IMR-90 (cell line): Measurements from ENCODE around the gene RARRES2. TPM values are rescaled to one million over a fixed set of nuclear protein-coding genes. Genes with fewer than 3 reads are reported as not detected.

ENCODE experiments used
- ATAC-seq: fragments of 200-7000 bp; cut with Tn5 transposase; 2 replicates; pipeline ENCODE4 v1.9.1; 2020; ENCODE audit warnings: low read depth, mild to moderate bottlenecking, moderate library complexity
- BruUV-seq: library from RNA; stranded (reverse); fragments of 400-500 nt; replicated peaks from 2 replicates; lab custom pipeline; 2021; lab: Mats Ljungman, UMichigan
- CTCF ChIA-PET: fragments of 300-600 bp; formaldehyde crosslinking; extraction: SDS; loops from one replicate; lab custom pipeline; 2021; ENCODE audit warnings: antibody characterized with exemption; lab: Yijun Ruan, JAX
- POLR2A ChIA-PET: fragments of 300-600 bp; sonication (Branson Sonifier 250); formaldehyde crosslinking; loops from one replicate; lab custom pipeline; 2022; ENCODE audit warnings: antibody characterized with exemption; ENCODE audit not compliant: unreplicated experiment; lab: Charles Lee
- DNase-seq: peaks from one replicate; pipeline ENCODE4 v3.0.0; 2013
- H2AFZ ChIP-seq: replicated peaks from 2 replicates; pipeline ENCODE3; 2013; ENCODE audit warnings: low read length, mild to moderate bottlenecking; ENCODE audit not compliant: poor library complexity
- H2AK5ac ChIP-seq: 2 replicates; pipeline ENCODE4 v1.6.1; 2013; ENCODE audit warnings: low read depth, low read length, inconsistent platforms
- H2AK9ac ChIP-seq: replicated peaks from 2 replicates; pipeline ENCODE3; 2013; ENCODE audit warnings: mild to moderate bottlenecking, low read depth, low read length, moderate library complexity; ENCODE audit not compliant: poor library complexity
- H2BK120ac ChIP-seq: 2 replicates; pipeline ENCODE4 v1.6.1; 2013; ENCODE audit warnings: low read depth, low read length, inconsistent platforms
- H2BK15ac ChIP-seq: 3 replicates; pipeline ENCODE4 v1.6.1; 2013; ENCODE audit warnings: low read depth, low read length, inconsistent platforms
- H2BK20ac ChIP-seq: 2 replicates; pipeline ENCODE4 v1.6.1; 2013; ENCODE audit warnings: low read depth, mild to moderate bottlenecking, inconsistent platforms, low read length, moderate library complexity
- H2BK5ac ChIP-seq: 2 replicates; pipeline ENCODE4 v1.6.1; 2013; ENCODE audit warnings: mild to moderate bottlenecking, low read depth, low read length, inconsistent platforms; ENCODE audit not compliant: poor library complexity, severe bottlenecking
- H3K14ac ChIP-seq: replicated peaks from 2 replicates; pipeline ENCODE4 v1.6.1; 2013; ENCODE audit warnings: low read depth, low read length, inconsistent platforms
- H3K18ac ChIP-seq: 2 replicates; pipeline ENCODE4 v1.6.1; 2013; ENCODE audit warnings: low read depth, low read length, control low read depth
- H3K23ac ChIP-seq: 2 replicates; pipeline ENCODE4 v1.6.1; 2013; ENCODE audit warnings: low read depth, low read length, inconsistent platforms
- H3K27ac ChIP-seq: 2 replicates; pipeline ENCODE4 v1.5.1; 2013; ENCODE audit warnings: mild to moderate bottlenecking, control low read depth, low read length; ENCODE audit not compliant: insufficient read depth
- H3K27me3 ChIP-seq: 2 replicates; pipeline ENCODE4 v1.6.1; 2013; ENCODE audit warnings: low read length; ENCODE audit not compliant: control insufficient read depth, insufficient read depth
- H3K36me3 ChIP-seq: 2 replicates; pipeline ENCODE4 v1.6.1; 2013; ENCODE audit warnings: low read length, mixed read lengths; ENCODE audit not compliant: control insufficient read depth, insufficient read depth
- H3K4ac ChIP-seq: 2 replicates; pipeline ENCODE4 v1.6.1; 2013; ENCODE audit warnings: low read depth, low read length, inconsistent platforms
- H3K4me1 ChIP-seq: 2 replicates; pipeline ENCODE4 v1.6.1; 2013; ENCODE audit warnings: low read length, mixed read lengths; ENCODE audit not compliant: control insufficient read depth, insufficient read depth
- H3K4me2 ChIP-seq: 2 replicates; pipeline ENCODE4 v1.6.1; 2013; ENCODE audit warnings: low read depth, mild to moderate bottlenecking, control low read depth, low read length, moderate library complexity
- H3K4me3 ChIP-seq: 2 replicates; pipeline ENCODE4 v1.5.1; 2013; ENCODE audit warnings: low read depth, mild to moderate bottlenecking, control low read depth, low read length, moderate library complexity; ENCODE audit not compliant: insufficient read depth
- H3K56ac ChIP-seq: 2 replicates; pipeline ENCODE4 v1.6.1; 2013; ENCODE audit warnings: low read length, inconsistent platforms; ENCODE audit not compliant: insufficient read depth; ENCODE audit errors: extremely low read depth
- H3K79me1 ChIP-seq, 2 experiments: 2 replicates each; pipeline ENCODE4 v1.6.1; 2013; ENCODE audit warnings: low read length in 2 of 2, inconsistent platforms in 1 of 2, low read depth in 1 of 2
- H3K9ac ChIP-seq: 2 replicates; pipeline ENCODE4 v1.6.1; 2013; ENCODE audit warnings: low read depth, low read length, control low read depth
- H3K9me1 ChIP-seq: 2 replicates; pipeline ENCODE4 v1.6.1; 2013; ENCODE audit warnings: low read length, inconsistent platforms; ENCODE audit not compliant: insufficient read depth
- H3K9me3 ChIP-seq: 2 replicates; pipeline ENCODE4 v1.6.1; 2013; ENCODE audit warnings: low read length; ENCODE audit not compliant: control insufficient read depth, insufficient read depth
- H4K20me1 ChIP-seq: 2 replicates; pipeline ENCODE4 v1.6.1; 2013; ENCODE audit warnings: low read length, inconsistent platforms; ENCODE audit not compliant: insufficient read depth
- H4K5ac ChIP-seq: 2 replicates; pipeline ENCODE4 v1.6.1; 2013; ENCODE audit warnings: mild to moderate bottlenecking, low read depth, low read length, control low read depth
- H4K8ac ChIP-seq, 2 experiments: 2 replicates each; pipeline ENCODE4 v1.6.1; 2013; ENCODE audit warnings: low read depth in 2 of 2, low read length in 2 of 2, control low read depth in 1 of 2, inconsistent platforms in 1 of 2
- H4K91ac ChIP-seq: 2 replicates; pipeline ENCODE4 v1.6.1; 2013; ENCODE audit warnings: low read depth, low read length, inconsistent platforms; ENCODE audit not compliant: insufficient read depth
- BHLHE40 ChIP-seq: fragments of 150-350 bp; IDR thresholded peaks from 2 replicates; pipeline ENCODE4 v1.6.1; 2016; ENCODE audit warnings: mild to moderate bottlenecking, low read depth, low read length
- CEBPB ChIP-seq: IDR thresholded peaks from 2 replicates; pipeline ENCODE4 v1.6.1; 2012; ENCODE audit warnings: low read depth, low read length, improper control_type of control experiment
- CHD1 ChIP-seq: IDR thresholded peaks from 2 replicates; pipeline ENCODE4 v1.6.1; 2012; ENCODE audit warnings: low read depth, low read length, improper control_type of control experiment
- FOS ChIP-seq: fragments of 150-350 bp; IDR thresholded peaks from 2 replicates; pipeline ENCODE4 v1.6.1; 2016; ENCODE audit warnings: low read depth, low read length
- NFE2L2 ChIP-seq: fragments of 150-350 bp; IDR thresholded peaks from 2 replicates; pipeline ENCODE4 v1.6.1; 2016; ENCODE audit warnings: low read depth, mild to moderate bottlenecking, low read length
- POLR2A ChIP-seq: IDR thresholded peaks from 2 replicates; pipeline ENCODE4 v1.6.1; 2012; ENCODE audit warnings: mild to moderate bottlenecking, low read depth, low read length
- RCOR1 ChIP-seq: IDR thresholded peaks from 2 replicates; pipeline ENCODE4 v1.6.1; 2012; ENCODE audit warnings: mild to moderate bottlenecking, low read length, improper control_type of control experiment; ENCODE audit not compliant: insufficient replicate concordance
- RFX5 ChIP-seq: IDR thresholded peaks from 2 replicates; pipeline ENCODE4 v1.8.0; 2012; ENCODE audit warnings: low read depth, mild to moderate bottlenecking, low read length, moderate library complexity
- SMC3 ChIP-seq: fragments of 150-350 bp; IDR thresholded peaks from 2 replicates; pipeline ENCODE4 v1.6.1; 2016; ENCODE audit warnings: low read depth, mild to moderate bottlenecking, antibody characterized with exemption, low read length, moderate library complexity
- WGBS, 2 experiments: methylation state at CpG; one replicate each; pipeline versions ENCODE4 v1.1.5 to v1.1.7; 2013; ENCODE audit warnings: missing lambda C conversion rate in 2 of 2; ENCODE audit not compliant: insufficient read length in 1 of 2; ENCODE audit errors: extremely low coverage in 2 of 2; 5-methylcytosine and 5-hydroxymethylcytosine counted together
- dilution Hi-C: fragments of 300-500 bp; cut with HindIII; formaldehyde crosslinking; loops from one replicate; pipeline ENCODE4 v1.14.3; 2018; ENCODE audit warnings: low sequenced_read_pairs; ENCODE audit not compliant: unreplicated experiment
- in situ Hi-C: fragments of 300-500 bp; cut with MboI; formaldehyde crosslinking; loops from 3 replicates; pipeline ENCODE4 v1.14.3; 2019; ENCODE audit warnings: low sequenced_read_pairs, inconsistent platforms, mixed read lengths
- intact Hi-C: fragments of 100-400 bp; cut with micrococcal nuclease; formaldehyde crosslinking; loops from 2 replicates; pipeline ENCODE4 v1.10.0; 2022
- polyA plus RNA-seq, 3 experiments: library from polyadenylated mRNA; depleted of rRNA; stranded (reverse); fragments of >200 nt; gene quantifications; 2 replicates each; pipeline ENCODE4 v1.2.3, GENCODE V29; 2012; ENCODE audit warnings: low replicate concordance in 1 of 3
- total RNA-seq: library from RNA; depleted of rRNA; stranded (reverse); fragments of >200 nt; gene quantifications from 2 replicates; pipeline ENCODE4 v1.2.3, GENCODE V29; 2012
- TF ChIP-seq, protein P1 (sequence below): fragments of 150-350 bp; IDR thresholded peaks from 2 replicates; pipeline ENCODE4 v1.6.1; 2016; ENCODE audit warnings: low read depth, mild to moderate bottlenecking, low read length, moderate library complexity, borderline replicate concordance
- TF ChIP-seq, protein P2 (sequence below): conservative IDR thresholded peaks from 2 replicates; pipeline ENCODE4 v1.5.1; 2012; ENCODE audit warnings: mild to moderate bottlenecking, low read depth, low read length, improper control_type of control experiment
- TF ChIP-seq, protein P3 (sequence below): fragments of 150-350 bp; IDR thresholded peaks from 2 replicates; pipeline ENCODE4 v1.6.1; 2017; ENCODE audit warnings: mild to moderate bottlenecking, antibody characterized with exemption, low read length, low read depth

The RARRES2 gene
- total and polyA plus RNA-seq, 2 of the 4 experiments (the other 2 are of a cell fraction): 1.6 TPM; not detected in 1

DNA sequence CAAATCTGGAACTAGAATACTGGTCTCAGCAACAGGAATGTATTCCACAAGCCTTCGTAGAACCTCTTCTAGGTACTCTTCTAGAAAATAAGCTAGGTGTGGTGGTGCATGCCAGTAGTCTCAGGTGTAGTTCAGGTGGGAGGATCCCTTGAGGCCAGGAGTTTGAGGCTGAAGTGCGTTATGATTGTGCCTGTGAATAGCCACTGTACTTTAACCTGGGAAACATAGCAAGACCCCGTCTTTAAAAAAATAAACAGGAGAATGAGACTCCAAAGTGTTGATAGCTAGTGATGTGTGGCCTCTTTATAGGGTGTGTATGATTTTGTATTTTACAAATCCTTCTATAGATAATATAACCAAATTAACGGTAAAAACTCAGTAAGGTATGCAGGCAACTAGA lies 36.2 kb upstream of the RARRES2 start:
- H2BK20ac ChIP-seq: no peak overlapping the region
- H3K79me1 ChIP-seq: peaks cover 32 to 52% of the 10 kb centered on the region in 2 experiments
- H3K14ac ChIP-seq: no peak overlapping the region
- ChIA-PET CTCF (interaction anchor here (0.7 to 1.5 kb wide), 3 partner anchors 8 to 38 kb away, joined by 3 to 4 read pairs (median 3); no protein-coding TSS in a partner anchor), POLR2A (no interaction called here)
- H2BK5ac ChIP-seq: no peak overlapping the region
- H4K8ac ChIP-seq: no peak overlapping the region
- dilution Hi-C loops (no loop called here), in situ Hi-C loops (no loop called here), intact Hi-C loops (loop anchor here (2.0 kb wide), 1 partner anchor 43 kb away; no protein-coding TSS in a partner anchor)
- H2AK5ac ChIP-seq: no peak overlapping the region
- no peak overlapping the region for H4K91ac ChIP-seq
- H3K4me1 ChIP-seq: peaks cover 9% of the 10 kb centered on the region
- no peak overlapping the region for H2BK15ac ChIP-seq
- no peak overlapping the region for H3K27ac ChIP-seq
- TF ChIP-seq CHD1 (no peak), FOS (no peak), BHLHE40 (no peak), RCOR1 (no peak), CEBPB (no peak), NFE2L2 (no peak), POLR2A (no peak), RFX5 (no peak), SMC3 (no peak)
- TF ChIP-seq, protein P1, sequence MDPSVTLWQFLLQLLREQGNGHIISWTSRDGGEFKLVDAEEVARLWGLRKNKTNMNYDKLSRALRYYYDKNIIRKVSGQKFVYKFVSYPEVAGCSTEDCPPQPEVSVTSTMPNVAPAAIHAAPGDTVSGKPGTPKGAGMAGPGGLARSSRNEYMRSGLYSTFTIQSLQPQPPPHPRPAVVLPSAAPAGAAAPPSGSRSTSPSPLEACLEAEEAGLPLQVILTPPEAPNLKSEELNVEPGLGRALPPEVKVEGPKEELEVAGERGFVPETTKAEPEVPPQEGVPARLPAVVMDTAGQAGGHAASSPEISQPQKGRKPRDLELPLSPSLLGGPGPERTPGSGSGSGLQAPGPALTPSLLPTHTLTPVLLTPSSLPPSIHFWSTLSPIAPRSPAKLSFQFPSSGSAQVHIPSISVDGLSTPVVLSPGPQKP: no peak
- TF ChIP-seq, protein P2, sequence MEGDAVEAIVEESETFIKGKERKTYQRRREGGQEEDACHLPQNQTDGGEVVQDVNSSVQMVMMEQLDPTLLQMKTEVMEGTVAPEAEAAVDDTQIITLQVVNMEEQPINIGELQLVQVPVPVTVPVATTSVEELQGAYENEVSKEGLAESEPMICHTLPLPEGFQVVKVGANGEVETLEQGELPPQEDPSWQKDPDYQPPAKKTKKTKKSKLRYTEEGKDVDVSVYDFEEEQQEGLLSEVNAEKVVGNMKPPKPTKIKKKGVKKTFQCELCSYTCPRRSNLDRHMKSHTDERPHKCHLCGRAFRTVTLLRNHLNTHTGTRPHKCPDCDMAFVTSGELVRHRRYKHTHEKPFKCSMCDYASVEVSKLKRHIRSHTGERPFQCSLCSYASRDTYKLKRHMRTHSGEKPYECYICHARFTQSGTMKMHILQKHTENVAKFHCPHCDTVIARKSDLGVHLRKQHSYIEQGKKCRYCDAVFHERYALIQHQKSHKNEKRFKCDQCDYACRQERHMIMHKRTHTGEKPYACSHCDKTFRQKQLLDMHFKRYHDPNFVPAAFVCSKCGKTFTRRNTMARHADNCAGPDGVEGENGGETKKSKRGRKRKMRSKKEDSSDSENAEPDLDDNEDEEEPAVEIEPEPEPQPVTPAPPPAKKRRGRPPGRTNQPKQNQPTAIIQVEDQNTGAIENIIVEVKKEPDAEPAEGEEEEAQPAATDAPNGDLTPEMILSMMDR: no peak
- TF ChIP-seq, protein P3, sequence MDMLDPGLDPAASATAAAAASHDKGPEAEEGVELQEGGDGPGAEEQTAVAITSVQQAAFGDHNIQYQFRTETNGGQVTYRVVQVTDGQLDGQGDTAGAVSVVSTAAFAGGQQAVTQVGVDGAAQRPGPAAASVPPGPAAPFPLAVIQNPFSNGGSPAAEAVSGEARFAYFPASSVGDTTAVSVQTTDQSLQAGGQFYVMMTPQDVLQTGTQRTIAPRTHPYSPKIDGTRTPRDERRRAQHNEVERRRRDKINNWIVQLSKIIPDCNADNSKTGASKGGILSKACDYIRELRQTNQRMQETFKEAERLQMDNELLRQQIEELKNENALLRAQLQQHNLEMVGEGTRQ: no peak
- no peak overlapping the region for H2AFZ ChIP-seq
- peaks cover 18% of the 10 kb centered on the region for H3K36me3 ChIP-seq
- no peak overlapping the region for H3K56ac ChIP-seq
- peaks cover 14% of the 10 kb centered on the region; the same call in 1 of the 2 replicates for H3K9me1 ChIP-seq
- DNase-seq (no peak), ATAC-seq (no peak)
- BruUV-seq: no TSS peak
- H3K4ac ChIP-seq: no peak overlapping the region
- no peak overlapping the region for H3K9ac ChIP-seq
- H2AK9ac ChIP-seq: no peak overlapping the region
- no peak overlapping the region for H3K23ac ChIP-seq
- H3K9me3 ChIP-seq: no peaks in the 10 kb centered on the region
- H4K20me1 ChIP-seq: peaks cover 3% of the 10 kb centered on the region
- WGBS, 2 experiments: no CpG with 5 or more reads among the region's 4 CpGs
- no peak overlapping the region for H3K18ac ChIP-seq
- no peak overlapping the region for H3K4me3 ChIP-seq
- H2BK120ac ChIP-seq: no peak overlapping the region
- H3K27me3 ChIP-seq: no peaks in the 10 kb centered on the region
- no peak overlapping the region for H3K4me2 ChIP-seq
- no peak overlapping the region for H4K5ac ChIP-seq
